Measurements from ENCODE around the gene CCDC69.

GRCh38 chr5:151154931-151155774 is 68.7 kb downstream of the CCDC69 start:
- peak; percentile 54; the same call in 1 of the 2 replicates for TF ChIP-seq POLR2A (IDR thresholded peaks at IDR 0.05; ENCODE audit: low read depth, low read length)
- TF ChIP-seq POLR2AphosphoS5 (IDR thresholded peaks at IDR 0.05; ENCODE audit: low read depth, low read length), result peak; percentile 73
- no peak for TF ChIP-seq TAF1 (IDR thresholded peaks at IDR 0.05; ENCODE audit: borderline replicate concordance, low read depth, low read length)
